MM.1S (cell line): ENCODE data around the gene TRAPPC10.
"Not testable (repeated sequence)": the region's sequence is repeated elsewhere in the genome, so short reads cannot be mapped to it uniquely, and the experiment has no call there.

Experiments
- DNase-seq: peaks from one replicate; pipeline ENCODE4 v3.0.0-alpha.2; 2015
- H2AFZ ChIP-seq: fragments of 300-600 bp; sonication (generic); 2 replicates; pipeline ENCODE4 v1.6.0; 2016; ENCODE audit warnings: antibody characterized with exemption, low read length
- H3F3A ChIP-seq: fragments of 300-600 bp; sonication (generic); 2 replicates; pipeline ENCODE4 v1.6.1; 2016; ENCODE audit warnings: mild to moderate bottlenecking, antibody characterized with exemption, low read length, moderate library complexity, mixed read lengths; ENCODE audit not compliant: insufficient read depth
- H3K27ac ChIP-seq: fragments of 300-600 bp; sonication (generic); 2 replicates; pipeline ENCODE4 v1.5.1; 2016; ENCODE audit warnings: mild to moderate bottlenecking, low read length
- H3K27me3 ChIP-seq: fragments of 300-600 bp; sonication (generic); replicated peaks from 2 replicates; pipeline ENCODE4 v1.6.0; 2016; ENCODE audit warnings: low read length; ENCODE audit not compliant: insufficient read depth
- H3K36me3 ChIP-seq: fragments of 300-600 bp; sonication (generic); replicated peaks from 2 replicates; pipeline ENCODE4 v1.6.1; 2016; ENCODE audit warnings: mild to moderate bottlenecking, low read length, mixed read lengths; ENCODE audit not compliant: insufficient read depth
- H3K4me1 ChIP-seq: fragments of 300-600 bp; sonication (generic); 2 replicates; pipeline ENCODE4 v1.6.1; 2016; ENCODE audit warnings: low read length, mixed read lengths
- H3K4me2 ChIP-seq: fragments of 300-600 bp; sonication (generic); 2 replicates; pipeline ENCODE4 v1.6.0; 2016; ENCODE audit warnings: low read depth, low read length
- H3K4me3 ChIP-seq: fragments of 300-600 bp; sonication (generic); 2 replicates; pipeline ENCODE4 v1.5.1; 2016; ENCODE audit warnings: low read length, mixed read lengths
- H3K79me2 ChIP-seq: fragments of 300-600 bp; sonication (generic); 2 replicates; pipeline ENCODE4 v1.6.1; 2016; ENCODE audit warnings: mixed run types, low read length, mixed read lengths
- H3K9ac ChIP-seq: fragments of 300-600 bp; sonication (generic); 2 replicates; pipeline ENCODE4 v1.6.1; 2016; ENCODE audit warnings: low read length, mixed read lengths
- H3K9me2 ChIP-seq: fragments of 300-600 bp; sonication (generic); replicated peaks from 2 replicates; pipeline ENCODE4 v1.6.1; 2016; ENCODE audit warnings: mild to moderate bottlenecking, low read length, mixed read lengths; ENCODE audit not compliant: insufficient read depth
- H3K9me3 ChIP-seq: fragments of 300-600 bp; sonication (generic); replicated peaks from 2 replicates; pipeline ENCODE4 v1.6.1; 2016; ENCODE audit warnings: mild to moderate bottlenecking, low read length, mixed read lengths; ENCODE audit not compliant: insufficient read depth
- H4K20me1 ChIP-seq: fragments of 300-600 bp; sonication (generic); 2 replicates; pipeline ENCODE4 v1.6.1; 2016; ENCODE audit warnings: mild to moderate bottlenecking, low read length, moderate library complexity, mixed read lengths; ENCODE audit not compliant: insufficient read depth

Gene TRAPPC10

DNA sequence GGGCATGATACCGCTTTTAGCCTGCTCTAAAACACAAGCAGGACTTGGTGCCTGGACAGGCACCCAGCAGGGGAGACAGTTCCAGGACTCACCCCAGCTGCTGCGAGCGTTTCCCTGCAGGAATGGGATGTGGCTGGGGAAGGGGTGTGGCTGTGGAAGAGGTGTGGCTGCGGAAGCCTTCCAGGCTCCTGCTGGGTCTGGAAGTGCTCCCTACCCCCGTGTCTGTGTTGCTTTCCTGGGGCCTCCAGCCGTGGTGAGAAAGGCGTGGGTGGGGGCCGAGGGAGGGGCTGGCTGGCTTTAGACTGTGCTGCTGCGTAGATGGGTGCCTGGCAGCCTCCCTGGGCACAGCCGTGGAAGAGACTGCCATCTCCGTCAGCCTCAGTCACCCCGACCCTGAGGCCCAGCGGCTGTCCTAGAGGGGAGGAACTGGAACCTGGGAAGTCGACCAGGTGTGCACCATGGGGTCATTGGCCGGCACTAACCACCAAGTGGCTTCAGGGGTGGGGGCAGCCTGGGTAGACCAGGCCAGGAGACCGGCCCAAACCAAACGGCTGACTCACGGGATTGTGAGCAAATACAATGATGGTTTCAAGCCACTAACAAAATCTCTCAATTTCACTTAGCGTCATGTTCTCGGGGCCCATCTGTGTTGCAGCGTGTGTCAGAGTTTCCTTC is 141.2 kb downstream of the TRAPPC10 start:
- H4K20me1 ChIP-seq, H3K9me2 ChIP-seq, H3K4me1 ChIP-seq, H3K27me3 ChIP-seq, H3F3A ChIP-seq, H3K9me3 ChIP-seq, DNase-seq, H2AFZ ChIP-seq, H3K4me2 ChIP-seq, H3K36me3 ChIP-seq, H3K9ac ChIP-seq, H3K79me2 ChIP-seq, H3K4me3 ChIP-seq: not testable (repeated sequence)
- H3K27ac ChIP-seq: peak overlapping the region; percentile 58; the same call in 1 of the 2 replicates

DNA sequence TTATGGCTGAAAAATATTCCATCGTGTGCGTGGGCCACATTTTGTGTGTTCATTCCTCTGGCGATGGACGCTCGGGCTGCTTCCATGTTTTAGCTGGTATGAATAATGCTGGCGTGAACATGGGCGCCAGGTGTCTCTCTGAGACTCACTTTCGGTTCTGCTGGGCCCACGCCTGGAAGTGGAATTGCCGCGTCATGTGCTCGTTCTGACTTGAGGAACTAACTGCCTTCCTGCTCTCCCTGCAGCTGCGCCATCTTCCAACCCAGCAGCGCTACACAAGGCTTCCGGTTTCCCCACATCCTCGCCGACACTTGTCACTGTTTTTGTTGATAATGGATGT is 141.8 kb downstream of the TRAPPC10 start:
- H3K4me1 ChIP-seq, H3K9me2 ChIP-seq, H3K36me3 ChIP-seq, H3K9me3 ChIP-seq, H4K20me1 ChIP-seq, H3F3A ChIP-seq, H3K27me3 ChIP-seq, H3K4me2 ChIP-seq, DNase-seq, H3K79me2 ChIP-seq, H3K4me3 ChIP-seq, H3K9ac ChIP-seq, H2AFZ ChIP-seq: not testable (repeated sequence)
- peak overlapping the region; percentile 58; the same call in 1 of the 2 replicates for H3K27ac ChIP-seq

DNA sequence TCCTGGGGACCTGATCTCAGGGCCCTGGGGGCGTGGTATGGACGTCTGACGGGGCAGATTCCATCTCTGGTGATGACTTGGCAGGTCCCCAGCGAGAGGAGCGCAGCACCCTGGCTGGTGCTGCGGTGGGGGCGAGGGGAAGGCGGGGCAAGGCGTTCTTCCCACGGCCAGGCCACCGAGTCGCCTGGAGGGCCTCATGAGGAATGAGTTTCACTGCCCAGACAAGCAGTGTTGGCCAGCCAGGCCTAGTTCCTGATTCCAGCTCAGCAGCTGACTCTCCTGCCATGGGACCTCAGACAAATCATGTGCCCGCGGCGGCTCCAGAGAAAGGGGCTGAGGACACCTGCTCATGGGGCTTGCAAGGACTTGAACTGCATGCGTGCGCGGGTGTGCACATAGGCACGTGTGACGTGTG is 142.7 kb downstream of the TRAPPC10 start:
- not testable (repeated sequence) for H3K9me2 ChIP-seq, H3K4me3 ChIP-seq, DNase-seq, H3K79me2 ChIP-seq, H3K9ac ChIP-seq, H3F3A ChIP-seq, H3K4me1 ChIP-seq, H3K4me2 ChIP-seq, H2AFZ ChIP-seq, H3K9me3 ChIP-seq, H4K20me1 ChIP-seq, H3K36me3 ChIP-seq, H3K27me3 ChIP-seq
- peak overlapping the region; percentile 62; the same call in 1 of the 2 replicates for H3K27ac ChIP-seq

GRCh38 chr21:44155231-44155993 is 143.3 kb downstream of the TRAPPC10 start:
- H3K4me1 ChIP-seq, H3K79me2 ChIP-seq, H3K27me3 ChIP-seq, H4K20me1 ChIP-seq, H2AFZ ChIP-seq, H3K9me2 ChIP-seq, H3F3A ChIP-seq, H3K36me3 ChIP-seq, H3K4me2 ChIP-seq, H3K4me3 ChIP-seq, H3K9me3 ChIP-seq: not testable (repeated sequence)
- peak; percentile 58 for DNase-seq
- Histone ChIP-seq H3K27ac (peak overlapping the region; percentile 77), H3K9ac (peak overlapping the region; percentile 55; the same call in 1 of the 2 replicates)

- H3K4me1 ChIP-seq, H3F3A ChIP-seq, H3K4me3 ChIP-seq, H3K79me2 ChIP-seq, H3K27me3 ChIP-seq, H3K9ac ChIP-seq, H3K9me3 ChIP-seq, H3K36me3 ChIP-seq, H3K4me2 ChIP-seq, H2AFZ ChIP-seq, DNase-seq, H3K9me2 ChIP-seq, H4K20me1 ChIP-seq: not testable (repeated sequence)
- peak overlapping the region; percentile 77; the same call in 1 of the 2 replicates for H3K27ac ChIP-seq
These were observed 143.9 kb downstream of the TRAPPC10 start for GRCh38 chr21:44155994-44156380.
